GM12878 (cell line): Measurements from ENCODE around the gene TTC22. TPM values are rescaled to one million over a fixed set of nuclear protein-coding genes. Genes with fewer than 3 reads are reported as not detected.

Source experiments
- ATAC-seq: fragments of 200-7000 bp; cut with Tn5 transposase; 3 replicates; pipeline ENCODE4 v1.9.1; 2020; ENCODE audit warnings: mild to moderate bottlenecking, moderate library complexity
- BruUV-seq: library from RNA; stranded (reverse); fragments of 400-500 nt; replicated peaks from 2 replicates; lab custom pipeline; 2021; lab: Mats Ljungman, UMichigan
- CTCF ChIA-PET: fragments of 300-600 bp; sonication (Branson Sonifier 250); formaldehyde crosslinking; extraction: SDS; loops from one replicate; lab custom pipeline; 2021; ENCODE audit warnings: inconsistent platforms; lab: Yijun Ruan, JAX
- POLR2A ChIA-PET: fragments of 350-600 bp; formaldehyde crosslinking; extraction: SDS; loops from one replicate; lab custom pipeline; 2021; ENCODE audit warnings: inconsistent platforms; lab: Charles Lee
- RAD21 ChIA-PET: fragments of 300-600 bp; sonication (Branson Sonifier 250); formaldehyde crosslinking; loops from one replicate; lab custom pipeline; 2023; ENCODE audit warnings: antibody characterized with exemption; ENCODE audit not compliant: unreplicated experiment; lab: Charles Lee
- SMC1A ChIA-PET: fragments of 300-600 bp; sonication (Branson Sonifier 250); formaldehyde crosslinking; loops from one replicate; lab custom pipeline; 2023; ENCODE audit not compliant: unreplicated experiment, uncharacterized antibody; lab: Charles Lee
- DNase-seq: peaks from one replicate; pipeline ENCODE4 v3.0.0-alpha.2; 2011; ENCODE audit warnings: low read depth, low spot score
- FAIRE-seq: peaks from 3 replicates; lab custom pipeline; 2011; peaks lifted over from hg19 to GRCh38; lab: Jason Lieb, UNC
- H2AFZ ChIP-seq: 2 replicates; pipeline ENCODE4 v1.6.0; 2011; ENCODE audit warnings: low read depth, low read length, control low read depth; ENCODE audit not compliant: control insufficient read depth
- H3K27ac ChIP-seq: 2 replicates; pipeline ENCODE4 v1.5.1; 2011; ENCODE audit warnings: control low read depth; ENCODE audit not compliant: control insufficient read depth, insufficient read depth
- H3K27me3 ChIP-seq, 2 experiments: replicated peaks in 1 of 2; 2 replicates each; pipeline versions ENCODE4 v1.6.0 to v1.6.1; 2011; ENCODE audit warnings: low read length in 1 of 2; ENCODE audit not compliant: control insufficient read depth in 2 of 2, insufficient read depth in 2 of 2
- H3K36me3 ChIP-seq, 2 experiments: 2 replicates each; pipeline ENCODE4 v1.5.1; 2011; ENCODE audit warnings: low read length in 1 of 2; ENCODE audit not compliant: control insufficient read depth in 2 of 2, insufficient read depth in 2 of 2
- H3K4me1 ChIP-seq: 2 replicates; pipeline ENCODE4 v1.6.1; 2011; ENCODE audit warnings: mild to moderate bottlenecking, low read length, moderate library complexity, mixed read lengths; ENCODE audit not compliant: control insufficient read depth, insufficient read depth
- H3K4me2 ChIP-seq: 2 replicates; pipeline ENCODE4 v1.6.0; 2011; ENCODE audit warnings: control low read depth; ENCODE audit not compliant: control insufficient read depth, insufficient read depth
- H3K4me3 ChIP-seq: fragments of 200-600 bp; sonication (generic); 2 replicates; pipeline ENCODE4 v1.5.1; 2016
- H3K79me2 ChIP-seq: 2 replicates; pipeline ENCODE4 v1.6.0; 2011; ENCODE audit warnings: low read length; ENCODE audit not compliant: control insufficient read depth, insufficient read depth
- H3K9ac ChIP-seq: 2 replicates; pipeline ENCODE4 v1.8.0; 2011; ENCODE audit warnings: low read length, control low read depth, mixed read lengths; ENCODE audit not compliant: control insufficient read depth, insufficient read depth
- H3K9me3 ChIP-seq: replicated peaks from 3 replicates; pipeline ENCODE4 v1.5.1; 2011; ENCODE audit warnings: mild to moderate bottlenecking, low read length; ENCODE audit not compliant: control insufficient read depth, insufficient read depth
- H4K20me1 ChIP-seq: 2 replicates; pipeline ENCODE4 v1.6.0; 2011; ENCODE audit not compliant: control insufficient read depth, insufficient read depth
- BCL11A ChIP-seq: IDR thresholded peaks from 2 replicates; pipeline ENCODE4 v1.6.1; 2011; ENCODE audit warnings: low read depth, low read length
- BMI1 ChIP-seq: fragments of 450-650 bp; IDR thresholded peaks from 2 replicates; pipeline ENCODE4 v1.6.1; 2016; ENCODE audit warnings: mild to moderate bottlenecking, moderate library complexity, borderline replicate concordance
- CHD4 ChIP-seq: fragments of 200-600 bp; sonication (generic); IDR thresholded peaks from 2 replicates; pipeline ENCODE4 v1.6.1; 2016; ENCODE audit warnings: mild to moderate bottlenecking
- E2F8 ChIP-seq: fragments of 450-650 bp; IDR thresholded peaks from 2 replicates; pipeline ENCODE4 v1.6.1; 2018; ENCODE audit warnings: mild to moderate bottlenecking, low read depth, moderate library complexity; ENCODE audit not compliant: partially characterized antibody
- EP300 ChIP-seq, 2 experiments: fragments of 150-350 bp in 1 of 2; IDR thresholded peaks; 2 replicates each; pipeline ENCODE4 v1.6.1; 2011 to 2012; ENCODE audit warnings: low read depth in 2 of 2, low read length in 2 of 2, borderline replicate concordance in 1 of 2, improper control_type of control experiment in 1 of 2, inconsistent platforms in 1 of 2; ENCODE audit not compliant: control insufficient read depth in 1 of 2
- FOS ChIP-seq: IDR thresholded peaks from 3 replicates; pipeline ENCODE4 v1.6.1; 2011; ENCODE audit warnings: borderline replicate concordance; ENCODE audit not compliant: insufficient read length; ENCODE audit errors: extremely low read depth
- FOXM1 ChIP-seq: IDR thresholded peaks from 2 replicates; pipeline ENCODE4 v1.6.1; 2012; ENCODE audit warnings: low read depth, mild to moderate bottlenecking, inconsistent platforms, low read length, moderate library complexity
- TCF12 ChIP-seq: IDR thresholded peaks from 2 replicates; pipeline ENCODE4 v1.6.1; 2011; ENCODE audit warnings: low read depth, mild to moderate bottlenecking, low read length
- ZNF207 ChIP-seq: fragments of 450-650 bp; IDR thresholded peaks from 2 replicates; pipeline ENCODE4 v1.6.1; 2014; ENCODE audit warnings: antibody characterized with exemption, mild to moderate bottlenecking, borderline replicate concordance
- WGBS: methylation state at CpG from one replicate; pipeline ENCODE4 v1.1.6; 2016; ENCODE audit warnings: low lambda C conversion rate; ENCODE audit not compliant: insufficient replicate concordance, insufficient coverage; ENCODE audit errors: missing lambda C conversion rate; 5-methylcytosine and 5-hydroxymethylcytosine counted together
- in situ Hi-C: fragments of 300-500 bp; cut with MboI; formaldehyde crosslinking; loops from 9 replicates; pipeline ENCODE4 v1.14.3; 2018; ENCODE audit warnings: mixed read lengths
- intact Hi-C: fragments of 100-400 bp; cut with micrococcal nuclease; formaldehyde crosslinking; loops from one replicate; pipeline ENCODE4 v1.14.2; 2022; ENCODE audit not compliant: unreplicated experiment
- polyA plus RNA-seq, 11 experiments: library from polyadenylated mRNA; depleted of rRNA in 4 of 11; unstranded in 6 of 11; stranded (reverse) in 5 of 11; fragments of >200 nt; fragmentation: Nextera tagmentation in 4 of 11; fragmentation: Illumina TruSeq in 1 of 11; extraction: Ambion mirVana in 4 of 11; extraction: Trizol in 1 of 11; gene quantifications; 1 replicate in 1 of 11; 2 replicates in 10 of 11; pipeline versions ENCODE4 v1.2.1 to v1.2.3, GENCODE V29; 2011 to 2016; ENCODE audit warnings: inconsistent platforms in 2 of 11, missing spikeins in 2 of 11, low read depth in 1 of 11
- total RNA-seq, 4 experiments: library from RNA; depleted of rRNA in 3 of 4; stranded (reverse); fragments of >200 nt in 3 of 4; fragmentation: Illumina TruSeq in 1 of 4; extraction: Trizol in 1 of 4; gene quantifications; 2 replicates each; pipeline versions ENCODE4 v1.2.1 to v1.2.3, GENCODE V29; 2013 to 2021
- TF ChIP-seq, protein P1 (sequence below): fragments of 450-650 bp; conservative IDR thresholded peaks from 2 replicates; pipeline ENCODE4 v1.6.1; 2017; ENCODE audit warnings: mild to moderate bottlenecking, moderate library complexity
- TF ChIP-seq, protein P2 (sequence below): fragments of 150-350 bp; IDR thresholded peaks from 2 replicates; pipeline ENCODE4 v1.6.1; 2016; ENCODE audit warnings: low read depth, low read length
- TF ChIP-seq, protein P3 (sequence below): fragments of 150-350 bp; IDR thresholded peaks from 2 replicates; pipeline ENCODE4 v1.6.1; 2014; ENCODE audit warnings: mild to moderate bottlenecking, low read depth, low read length

The TTC22 gene
- total and polyA plus RNA-seq, 10 of the 15 experiments (the other 5 are each of a cell fraction or from before 2014, with no cell fraction given) = 0.64 to 5.1 (median 1.9) TPM

- TF ChIP-seq, protein P1, sequence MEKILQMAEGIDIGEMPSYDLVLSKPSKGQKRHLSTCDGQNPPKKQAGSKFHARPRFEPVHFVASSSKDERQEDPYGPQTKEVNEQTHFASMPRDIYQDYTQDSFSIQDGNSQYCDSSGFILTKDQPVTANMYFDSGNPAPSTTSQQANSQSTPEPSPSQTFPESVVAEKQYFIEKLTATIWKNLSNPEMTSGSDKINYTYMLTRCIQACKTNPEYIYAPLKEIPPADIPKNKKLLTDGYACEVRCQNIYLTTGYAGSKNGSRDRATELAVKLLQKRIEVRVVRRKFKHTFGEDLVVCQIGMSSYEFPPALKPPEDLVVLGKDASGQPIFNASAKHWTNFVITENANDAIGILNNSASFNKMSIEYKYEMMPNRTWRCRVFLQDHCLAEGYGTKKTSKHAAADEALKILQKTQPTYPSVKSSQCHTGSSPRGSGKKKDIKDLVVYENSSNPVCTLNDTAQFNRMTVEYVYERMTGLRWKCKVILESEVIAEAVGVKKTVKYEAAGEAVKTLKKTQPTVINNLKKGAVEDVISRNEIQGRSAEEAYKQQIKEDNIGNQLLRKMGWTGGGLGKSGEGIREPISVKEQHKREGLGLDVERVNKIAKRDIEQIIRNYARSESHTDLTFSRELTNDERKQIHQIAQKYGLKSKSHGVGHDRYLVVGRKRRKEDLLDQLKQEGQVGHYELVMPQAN = no peak
- no peak for TF ChIP-seq FOXM1
These were observed 38.7 kb upstream of the TTC22 start (continued) for GRCh38 chr1:54839824-54840223.

- FAIRE-seq (no peak), ATAC-seq (no peak), DNase-seq (no peak)
- ChIA-PET POLR2A (interaction anchor here (0.7 kb wide), 1 partner anchor 1604 kb away, joined by 3 read pairs; no protein-coding TSS in a partner anchor), CTCF (interaction anchor here (0.5 kb wide), 1 partner anchor 69 kb away, joined by 3 read pairs; no protein-coding TSS in a partner anchor), SMC1A (interaction anchor here (0.7 kb wide), 1 partner anchor 9 kb away, joined by 3 read pairs; no protein-coding TSS in a partner anchor), RAD21 (no interaction called here)
- Histone ChIP-seq H3K4me2 (no peak overlapping the region), H4K20me1 (no peaks in the 10 kb centered on the region), H3K4me3 (no peak overlapping the region), H2AFZ (no peak overlapping the region), H3K4me1 (no peaks in the 10 kb centered on the region), H3K79me2 (no peaks in the 10 kb centered on the region), H3K9me3 (no peaks in the 10 kb centered on the region), H3K36me3 (no peaks in the 10 kb centered on the region), H3K27ac (no peak overlapping the region), H3K9ac (no peak overlapping the region), H3K27me3 (no peaks in the 10 kb centered on the region)
- 38% methylated on average over 5 of the region's 5 CpGs for WGBS
- intact Hi-C loops (no loop called here), in situ Hi-C loops (no loop called here)
- BruUV-seq = no TSS peak
- TF ChIP-seq E2F8 (no peak), BMI1 (no peak), CHD4 (no peak), EP300 (IDR thresholded peaks at IDR 0.05; ENCODE audit: borderline replicate concordance in 1 of 2, control insufficient read depth in 1 of 2, low read depth in 2 of 2, low read length in 2 of 2) (no peak), ZNF207 (no peak), BCL11A (no peak), FOS (no peak), TCF12 (no peak)
- TF ChIP-seq, protein P2, sequence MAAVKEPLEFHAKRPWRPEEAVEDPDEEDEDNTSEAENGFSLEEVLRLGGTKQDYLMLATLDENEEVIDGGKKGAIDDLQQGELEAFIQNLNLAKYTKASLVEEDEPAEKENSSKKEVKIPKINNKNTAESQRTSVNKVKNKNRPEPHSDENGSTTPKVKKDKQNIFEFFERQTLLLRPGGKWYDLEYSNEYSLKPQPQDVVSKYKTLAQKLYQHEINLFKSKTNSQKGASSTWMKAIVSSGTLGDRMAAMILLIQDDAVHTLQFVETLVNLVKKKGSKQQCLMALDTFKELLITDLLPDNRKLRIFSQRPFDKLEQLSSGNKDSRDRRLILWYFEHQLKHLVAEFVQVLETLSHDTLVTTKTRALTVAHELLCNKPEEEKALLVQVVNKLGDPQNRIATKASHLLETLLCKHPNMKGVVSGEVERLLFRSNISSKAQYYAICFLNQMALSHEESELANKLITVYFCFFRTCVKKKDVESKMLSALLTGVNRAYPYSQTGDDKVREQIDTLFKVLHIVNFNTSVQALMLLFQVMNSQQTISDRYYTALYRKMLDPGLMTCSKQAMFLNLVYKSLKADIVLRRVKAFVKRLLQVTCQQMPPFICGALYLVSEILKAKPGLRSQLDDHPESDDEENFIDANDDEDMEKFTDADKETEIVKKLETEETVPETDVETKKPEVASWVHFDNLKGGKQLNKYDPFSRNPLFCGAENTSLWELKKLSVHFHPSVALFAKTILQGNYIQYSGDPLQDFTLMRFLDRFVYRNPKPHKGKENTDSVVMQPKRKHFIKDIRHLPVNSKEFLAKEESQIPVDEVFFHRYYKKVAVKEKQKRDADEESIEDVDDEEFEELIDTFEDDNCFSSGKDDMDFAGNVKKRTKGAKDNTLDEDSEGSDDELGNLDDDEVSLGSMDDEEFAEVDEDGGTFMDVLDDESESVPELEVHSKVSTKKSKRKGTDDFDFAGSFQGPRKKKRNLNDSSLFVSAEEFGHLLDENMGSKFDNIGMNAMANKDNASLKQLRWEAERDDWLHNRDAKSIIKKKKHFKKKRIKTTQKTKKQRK = no peak
- TF ChIP-seq, protein P3, sequence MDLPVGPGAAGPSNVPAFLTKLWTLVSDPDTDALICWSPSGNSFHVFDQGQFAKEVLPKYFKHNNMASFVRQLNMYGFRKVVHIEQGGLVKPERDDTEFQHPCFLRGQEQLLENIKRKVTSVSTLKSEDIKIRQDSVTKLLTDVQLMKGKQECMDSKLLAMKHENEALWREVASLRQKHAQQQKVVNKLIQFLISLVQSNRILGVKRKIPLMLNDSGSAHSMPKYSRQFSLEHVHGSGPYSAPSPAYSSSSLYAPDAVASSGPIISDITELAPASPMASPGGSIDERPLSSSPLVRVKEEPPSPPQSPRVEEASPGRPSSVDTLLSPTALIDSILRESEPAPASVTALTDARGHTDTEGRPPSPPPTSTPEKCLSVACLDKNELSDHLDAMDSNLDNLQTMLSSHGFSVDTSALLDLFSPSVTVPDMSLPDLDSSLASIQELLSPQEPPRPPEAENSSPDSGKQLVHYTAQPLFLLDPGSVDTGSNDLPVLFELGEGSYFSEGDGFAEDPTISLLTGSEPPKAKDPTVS = no peak
These were observed 37.5 kb upstream of the TTC22 start for GRCh38 chr1:54838565-54839180.
